Neural cell (in vitro differentiated cells): ENCODE data around the gene ZNF75A. TPM values are rescaled to one million over a fixed set of nuclear protein-coding genes. Genes with fewer than 3 reads are reported as not detected.
A peak's percentile ranks its signal among the peaks of the same experiment; 100 is the strongest.

Source experiments
- H2AFZ ChIP-seq: fragments of 200-600, 300-800 bp; sonication (generic), shearing (Covaris generic); 2 replicates; pipeline ENCODE4 v1.6.0; 2014; ENCODE audit warnings: low read depth, mild to moderate bottlenecking, antibody characterized with exemption, low read length, moderate library complexity
- H3F3A ChIP-seq: fragments of 200-600 bp; shearing (Covaris generic); 2 replicates; pipeline ENCODE4 v1.6.1; 2016; ENCODE audit warnings: mild to moderate bottlenecking, moderate library complexity, mixed read lengths, antibody characterized with exemption, low read length; ENCODE audit not compliant: insufficient read depth, poor library complexity, severe bottlenecking
- H3K27ac ChIP-seq: fragments of 200-600, 300-800 bp; sonication (generic), shearing (Covaris generic); 2 replicates; pipeline ENCODE4 v1.5.1; 2014; ENCODE audit warnings: mild to moderate bottlenecking, low read length, moderate library complexity
- H3K27me3 ChIP-seq: fragments of 300-800, 200-600 bp; sonication (generic), shearing (Covaris generic); 2 replicates; pipeline ENCODE4 v1.6.0; 2014; ENCODE audit warnings: mild to moderate bottlenecking, low read depth, low read length, moderate library complexity; ENCODE audit not compliant: insufficient read depth
- H3K36me3 ChIP-seq: fragments of 300-800, 200-600 bp; sonication (generic), shearing (Covaris generic); 2 replicates; pipeline ENCODE4 v1.5.1; 2014; ENCODE audit warnings: mild to moderate bottlenecking, antibody characterized with exemption, low read length, moderate library complexity; ENCODE audit not compliant: insufficient read depth
- H3K4me2 ChIP-seq: fragments of 300-800, 200-600 bp; sonication (generic), shearing (Covaris generic); 2 replicates; pipeline ENCODE4 v1.6.0; 2014; ENCODE audit warnings: mild to moderate bottlenecking, low read length
- H3K4me3 ChIP-seq: fragments of 300-800, 200-600 bp; sonication (generic), shearing (Covaris generic); 2 replicates; pipeline ENCODE4 v1.5.1; 2014; ENCODE audit warnings: mild to moderate bottlenecking, low read length, moderate library complexity
- H3K79me2 ChIP-seq: fragments of 200-600 bp; shearing (Covaris generic); replicated peaks from 2 replicates; pipeline ENCODE4 v1.6.0; 2014; ENCODE audit warnings: mild to moderate bottlenecking, low read length, moderate library complexity; ENCODE audit not compliant: insufficient read depth
- H3K9ac ChIP-seq: fragments of 300-800, 200-600 bp; sonication (generic), shearing (Covaris generic); 2 replicates; pipeline ENCODE4 v1.6.1; 2016; ENCODE audit warnings: mild to moderate bottlenecking, low read length, mixed read lengths
- H3K9me2 ChIP-seq: fragments of 200-600 bp; shearing (Covaris generic); 2 replicates; pipeline ENCODE4 v1.6.1; 2016; ENCODE audit warnings: mild to moderate bottlenecking, low read length, mixed read lengths; ENCODE audit not compliant: insufficient read depth
- H3K9me3 ChIP-seq: fragments of 200-600, 300-800 bp; sonication (generic), shearing (Covaris generic); 2 replicates; pipeline ENCODE4 v1.6.1; 2016; ENCODE audit warnings: mild to moderate bottlenecking, mixed run types, low read length, moderate library complexity, mixed read lengths
- H4K20me1 ChIP-seq: fragments of 200-600 bp; shearing (Covaris generic); 2 replicates; pipeline ENCODE4 v1.6.1; 2016; ENCODE audit warnings: mild to moderate bottlenecking, mixed run types; ENCODE audit not compliant: insufficient read depth
- CTCF ChIP-seq: fragments of 450-650 bp; IDR thresholded peaks from 2 replicates; pipeline ENCODE4 v1.5.1; 2014; ENCODE audit warnings: antibody characterized with exemption, mild to moderate bottlenecking, moderate library complexity; ENCODE audit not compliant: poor library complexity, severe bottlenecking
- MXI1 ChIP-seq: fragments of 450-650 bp; conservative IDR thresholded peaks from 2 replicates; pipeline ENCODE4 v1.6.1; 2014; ENCODE audit warnings: antibody characterized with exemption, mild to moderate bottlenecking; ENCODE audit not compliant: poor library complexity, severe bottlenecking
- RAD21 ChIP-seq: fragments of 450-650 bp; conservative IDR thresholded peaks from 2 replicates; pipeline ENCODE4 v1.6.1; 2014; ENCODE audit warnings: antibody characterized with exemption, mild to moderate bottlenecking, moderate library complexity
- REST ChIP-seq: IDR thresholded peaks from 2 replicates; pipeline ENCODE4 v1.6.1; 2012; ENCODE audit warnings: borderline replicate concordance
- SMC3 ChIP-seq: fragments of 450-650 bp; conservative IDR thresholded peaks from 2 replicates; pipeline ENCODE4 v1.6.1; 2014; ENCODE audit warnings: antibody characterized with exemption, mild to moderate bottlenecking, moderate library complexity; ENCODE audit not compliant: poor library complexity
- TAF1 ChIP-seq: IDR thresholded peaks from 2 replicates; pipeline ENCODE4 v1.6.1; 2012; ENCODE audit warnings: low read depth
- polyA plus RNA-seq: library from polyadenylated mRNA; depleted of rRNA; stranded (reverse); fragments of >200 nt; gene quantifications from 2 replicates; pipeline ENCODE4 v1.2.3, GENCODE V29; 2014

The ZNF75A gene
- polyA plus RNA-seq, 1 donor from 2014 or later: 76.0 TPM

- H3K9me3 ChIP-seq: no peaks in the 10 kb centered on the region
- no peaks in the 10 kb centered on the region for H3K9me2 ChIP-seq
- no peak for TF ChIP-seq TAF1
- TF ChIP-seq CTCF: no peak
- no peak for TF ChIP-seq RAD21
- no peak for TF ChIP-seq REST
- TF ChIP-seq SMC3: no peak
- H3F3A ChIP-seq: no peaks in the 10 kb centered on the region
- H4K20me1 ChIP-seq: no peaks in the 10 kb centered on the region
- H3K4me2 ChIP-seq: no peak overlapping the region
- H3K36me3 ChIP-seq: peaks cover 30% of the 10 kb centered on the region
- H3K4me3 ChIP-seq: no peak overlapping the region
- no peak overlapping the region for H2AFZ ChIP-seq
- H3K27ac ChIP-seq: no peak overlapping the region
- no peaks in the 10 kb centered on the region for H3K27me3 ChIP-seq
- H3K9ac ChIP-seq: no peak overlapping the region
- peaks cover 10% of the 10 kb centered on the region for H3K79me2 ChIP-seq
Measured at GRCh38 chr16:3295783-3296182, 9.5 kb upstream of the ZNF75A start.

GRCh38 chr16:3304370-3304769, 927 bp upstream of the ZNF75A start:
- H3K4me2 ChIP-seq: peak overlapping the region; percentile 63
- H2AFZ ChIP-seq: peak overlapping the region; percentile 71
- H3K9me3 ChIP-seq: peaks cover 4% of the 10 kb centered on the region
- H3K27ac ChIP-seq: peak overlapping the region; percentile 93
- H3K9ac ChIP-seq: peak overlapping the region; percentile 90
- peak overlapping the region; percentile 93 for H3K4me3 ChIP-seq
- TF ChIP-seq CTCF (no peak), TAF1 (no peak), REST (no peak), RAD21 (no peak), MXI1 (no peak)
- H3F3A ChIP-seq: no peaks in the 10 kb centered on the region
- no peaks in the 10 kb centered on the region for H3K9me2 ChIP-seq
- no peaks in the 10 kb centered on the region for H4K20me1 ChIP-seq
- no peaks in the 10 kb centered on the region for H3K27me3 ChIP-seq
- H3K79me2 ChIP-seq: peaks cover 20% of the 10 kb centered on the region
- peaks cover 22% of the 10 kb centered on the region for H3K36me3 ChIP-seq
